Smooth muscle cell of the brain vasculature (primary cell): Measurements from ENCODE around the gene DDX10.

Source experiments
- DNase-seq: peaks from one replicate; pipeline ENCODE4 v3.0.0-alpha.2; 2012; ENCODE audit warnings: low read depth, low spot score

DDX10 gene

DNA sequence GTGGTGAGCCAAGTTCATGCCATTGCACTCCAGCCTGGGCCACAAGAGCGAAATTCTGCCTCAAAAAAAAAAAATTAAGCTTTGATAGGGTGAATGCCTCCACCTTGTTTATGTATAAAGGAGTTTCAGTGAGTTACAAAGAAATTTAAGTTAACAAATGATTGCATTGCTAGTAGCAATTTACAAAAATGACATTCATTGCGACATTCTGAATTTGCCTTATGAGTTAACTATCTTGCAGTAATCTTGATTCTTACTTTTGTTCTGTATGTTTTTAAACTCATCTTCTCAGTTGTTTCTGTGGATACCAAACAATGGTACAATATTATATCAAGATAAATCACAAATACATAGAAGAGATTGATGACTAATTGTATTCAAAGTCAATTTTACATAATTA, 207.0 kb downstream of the DDX10 start:
- no peak for DNase-seq

DNA sequence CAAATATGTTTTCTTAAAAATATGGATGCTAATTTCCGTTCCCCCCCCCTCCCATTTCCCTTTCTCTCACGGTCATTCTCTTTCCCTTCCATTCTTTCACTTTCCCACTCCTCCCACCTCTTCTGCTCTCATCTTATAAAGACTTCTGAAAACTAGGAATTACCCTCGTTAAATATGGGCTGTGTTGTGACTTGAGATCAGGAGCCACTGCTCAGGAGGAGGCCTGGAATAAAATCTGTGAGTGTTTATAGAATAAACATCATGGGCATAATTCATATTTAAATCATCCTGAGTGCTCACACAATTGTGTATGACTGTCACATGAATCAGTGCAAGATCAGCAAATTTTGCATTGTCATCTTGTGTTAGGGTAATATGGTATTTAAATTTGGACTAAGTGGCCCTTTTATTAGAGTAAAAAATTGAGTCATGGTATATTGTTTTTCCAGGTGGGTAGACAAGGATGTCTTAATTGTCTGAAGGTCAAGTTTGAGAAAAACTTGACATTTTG, 208.0 kb downstream of the DDX10 start:
- peak; percentile 75 for DNase-seq

DNA sequence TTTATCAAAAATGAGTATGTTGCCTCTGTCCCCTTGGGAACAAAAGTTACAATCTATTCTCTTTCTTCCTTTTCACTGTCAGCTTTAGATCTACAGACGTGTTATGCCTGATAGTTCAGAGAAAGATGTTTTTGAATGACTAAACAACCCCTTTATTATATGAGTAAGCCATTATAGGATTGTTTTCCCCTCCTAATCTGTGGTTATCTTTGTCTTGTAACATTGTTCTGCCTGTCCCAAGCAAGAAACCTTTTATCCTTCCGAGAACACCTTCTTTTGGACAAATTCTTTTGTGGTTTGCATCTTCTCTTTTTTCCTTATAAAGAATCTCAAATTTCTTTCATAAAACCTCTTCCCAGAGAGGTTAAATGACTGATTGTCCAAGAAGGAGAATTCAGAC, 208.4 kb downstream of the DDX10 start:
- no peak for DNase-seq

DNA sequence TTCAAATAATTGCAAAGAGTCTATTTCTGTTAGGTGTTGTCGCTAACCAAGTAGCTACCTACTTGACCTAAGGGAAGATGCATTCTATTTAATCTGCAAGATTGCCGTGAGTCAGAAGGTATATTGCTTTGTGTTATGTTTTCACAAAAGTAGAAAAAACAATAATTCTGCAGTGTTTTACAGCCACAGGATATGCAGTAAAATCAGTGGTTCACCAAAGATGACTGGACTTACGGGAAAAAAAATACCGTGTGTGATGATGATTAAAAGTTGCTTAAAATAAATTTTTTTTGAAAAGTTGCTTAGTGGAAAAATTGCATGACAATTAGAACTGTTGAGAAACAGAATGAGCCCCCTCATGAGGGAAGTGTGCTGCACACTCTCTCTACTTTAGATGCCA, 209.1 kb downstream of the DDX10 start:
- DNase-seq, result no peak

DNA sequence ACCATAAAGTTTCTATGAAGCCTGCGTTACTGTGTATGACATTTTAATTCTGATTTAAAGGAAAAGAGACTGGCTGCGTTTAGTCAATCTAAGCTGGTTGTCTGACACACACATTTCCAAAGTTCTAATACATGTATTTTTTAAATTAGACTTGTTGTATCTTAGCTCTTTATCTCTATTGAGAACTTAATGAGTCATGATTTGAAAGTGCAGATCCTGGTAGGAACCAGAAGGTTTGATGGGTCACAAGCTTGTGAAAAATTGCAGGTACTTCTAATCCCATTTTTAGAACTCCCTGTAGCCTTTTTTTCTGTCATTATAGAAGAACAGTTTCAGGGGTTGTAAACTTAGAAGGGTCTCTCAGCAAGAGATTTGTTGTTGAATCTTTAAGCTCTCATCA, 210.3 kb downstream of the DDX10 start:
- no peak for DNase-seq

DNA sequence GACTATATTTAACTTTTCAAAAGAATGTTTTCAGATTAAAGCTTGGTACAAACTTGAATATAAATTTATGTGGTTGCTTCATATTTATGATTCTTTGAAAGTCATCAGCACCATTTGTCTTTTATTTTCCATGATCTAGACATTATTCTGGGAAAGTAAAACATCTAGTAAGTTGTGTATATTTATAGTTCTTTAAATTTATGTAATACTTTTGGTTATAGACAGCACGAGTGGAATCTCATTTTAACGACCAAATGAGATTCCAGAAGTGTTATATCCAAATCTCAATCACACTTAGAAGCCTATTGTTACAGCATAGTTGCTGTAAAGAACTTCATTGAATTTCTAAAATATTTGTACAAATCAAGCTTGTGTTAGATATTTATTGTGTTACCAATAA, 212.3 kb downstream of the DDX10 start:
- no peak for DNase-seq

DNA sequence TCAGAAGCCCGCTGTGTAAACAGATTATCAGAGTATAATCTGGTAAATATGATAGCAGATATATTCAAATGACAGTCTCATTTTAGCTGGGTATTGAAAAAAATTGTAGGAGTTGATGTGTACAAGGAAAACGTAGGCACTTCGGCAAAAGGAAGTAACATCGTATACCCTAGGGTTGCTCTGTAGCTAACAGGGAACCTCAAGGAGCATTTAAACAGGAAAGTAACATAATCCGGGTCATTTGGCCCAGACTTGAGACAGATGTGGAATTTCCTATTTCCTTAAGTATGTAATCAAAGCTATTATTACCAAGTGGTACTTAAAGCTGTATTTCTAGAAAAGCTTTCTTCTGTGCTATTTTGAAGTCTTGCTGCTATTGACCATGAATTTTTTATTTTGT, 215.6 kb downstream of the DDX10 start:
- no peak for DNase-seq

DNA sequence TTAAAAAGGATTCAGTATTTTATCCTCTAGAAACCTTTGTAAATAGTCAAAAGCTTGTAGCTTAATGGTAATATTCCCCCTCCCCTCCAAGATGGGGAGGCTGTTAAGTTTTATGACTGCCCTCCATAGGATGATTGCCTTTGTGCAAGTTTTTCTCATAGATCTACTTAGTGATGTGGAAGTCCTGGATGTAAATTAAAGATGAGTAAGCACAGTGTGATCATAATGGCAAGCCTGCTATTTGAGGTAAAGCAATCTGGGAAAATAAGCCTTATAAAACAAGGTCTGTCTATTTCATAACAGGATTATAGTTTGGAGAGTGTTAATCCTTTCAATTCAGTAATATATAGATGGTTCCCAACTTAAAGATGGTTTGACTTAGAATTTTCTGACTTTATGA, 216.3 kb downstream of the DDX10 start:
- no peak for DNase-seq

DNA sequence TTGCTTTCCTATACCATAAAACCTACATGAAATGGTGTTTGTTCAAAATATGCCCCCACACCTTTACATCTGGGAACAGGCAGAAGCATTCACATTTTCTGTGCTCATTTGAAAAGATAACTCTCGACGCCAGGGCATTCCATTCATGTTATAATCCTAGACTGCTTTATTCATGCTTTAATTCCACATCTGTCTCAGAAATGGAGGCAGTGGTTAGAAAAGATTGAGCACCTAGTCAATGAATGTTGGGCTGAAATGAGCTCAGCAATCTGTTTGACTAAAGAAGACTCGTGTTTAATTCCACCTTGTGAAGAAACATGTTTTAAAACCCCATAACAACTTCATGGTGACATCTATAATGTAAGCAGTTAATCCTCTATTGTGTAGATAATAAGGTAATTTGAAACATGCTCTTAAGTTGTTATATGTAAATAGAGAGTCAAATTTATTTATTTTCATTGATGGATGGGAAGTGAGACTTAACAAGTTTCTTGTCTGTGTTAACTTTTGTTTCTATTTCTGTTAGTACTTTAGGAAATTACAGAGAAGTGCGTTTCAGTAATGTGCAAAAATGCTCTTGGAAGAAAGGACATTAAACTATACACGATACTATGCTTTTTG, 217.5 kb downstream of the DDX10 start:
- no peak for DNase-seq

DNA sequence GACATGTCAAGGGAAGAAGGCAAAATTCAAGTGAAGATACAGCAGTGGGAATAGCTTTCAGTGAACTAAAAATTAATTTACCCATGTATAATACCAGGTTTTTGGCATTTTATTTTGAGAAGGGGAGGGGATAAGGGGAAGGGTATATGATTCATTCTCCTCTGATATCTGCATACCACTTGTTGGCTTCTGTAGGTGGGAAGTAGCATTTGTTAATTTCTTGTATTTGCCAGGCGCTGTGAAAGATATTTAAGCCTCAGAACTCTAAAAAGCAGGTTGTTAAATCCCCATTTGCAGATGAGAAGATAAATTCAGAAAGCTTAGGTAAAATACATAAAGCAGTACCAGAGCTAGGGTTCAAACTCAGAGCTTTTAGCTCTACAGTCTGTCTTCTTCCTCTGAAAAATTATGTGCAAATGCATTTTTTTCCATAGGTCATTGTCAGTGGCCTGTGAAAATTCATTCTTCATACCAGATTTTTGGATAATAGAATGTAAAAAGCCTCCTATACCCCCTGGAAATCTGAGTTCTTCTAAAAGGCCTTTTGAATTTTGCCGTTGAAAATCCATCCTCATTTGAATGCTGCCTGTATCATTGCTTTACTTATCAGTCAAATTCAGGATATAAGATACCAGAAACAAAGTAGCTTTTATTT, 221.3 kb downstream of the DDX10 start:
- no peak for DNase-seq

DNA sequence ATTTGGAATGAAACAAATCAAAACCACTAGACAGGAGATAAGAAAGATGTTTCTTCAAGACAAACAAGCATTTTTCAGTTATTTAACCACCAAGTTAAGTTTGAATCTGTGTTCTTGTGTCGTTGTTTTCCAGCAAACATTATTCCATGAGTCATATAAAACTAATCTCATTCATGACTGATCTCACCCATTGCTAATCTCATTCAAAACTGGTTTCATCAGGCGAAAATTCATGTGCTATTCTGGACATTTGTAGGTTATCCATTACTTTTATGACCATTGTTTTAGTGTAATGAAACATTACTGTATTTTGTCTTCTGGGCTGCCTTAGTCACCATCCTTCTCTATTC, 221.8 kb downstream of the DDX10 start:
- DNase-seq, result no peak

DNA sequence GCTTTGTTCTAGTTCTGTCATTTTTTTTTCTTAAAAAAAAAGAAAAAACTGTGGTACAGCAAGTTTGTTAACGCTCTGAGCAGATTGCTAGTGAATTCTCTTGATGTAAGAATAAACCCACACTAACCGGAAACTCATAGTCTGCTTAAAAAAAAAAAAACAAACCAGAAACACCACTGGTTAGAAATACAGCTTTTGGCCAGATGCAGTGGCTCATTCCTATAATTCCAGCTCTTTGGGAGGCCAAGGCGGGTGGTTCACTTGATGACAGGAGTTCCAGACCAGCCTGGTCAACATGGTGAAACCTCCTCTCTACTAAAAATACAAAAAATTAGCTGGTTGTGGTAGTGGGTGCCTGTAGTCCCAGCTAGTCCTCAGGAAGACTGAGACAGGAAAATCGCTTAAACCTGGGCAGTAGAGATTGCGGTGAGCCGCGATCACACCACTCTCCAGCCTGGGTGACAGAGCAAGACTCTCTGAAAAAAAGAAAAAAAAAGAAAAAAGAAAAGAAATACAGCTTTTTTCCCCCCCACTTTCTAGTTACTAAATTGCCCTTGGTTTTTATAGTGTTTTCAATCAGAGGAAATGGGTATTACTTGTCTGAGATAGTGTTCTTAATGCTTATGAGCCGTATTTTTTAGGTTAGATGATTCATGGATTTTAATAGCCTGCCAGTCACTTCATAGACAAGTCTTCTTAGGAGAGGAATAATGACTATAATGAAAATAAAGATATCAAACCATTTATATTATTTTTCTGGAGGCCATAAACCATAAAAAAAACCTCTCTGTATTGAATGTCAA, 222.8 kb downstream of the DDX10 start:
- no peak for DNase-seq

DNA sequence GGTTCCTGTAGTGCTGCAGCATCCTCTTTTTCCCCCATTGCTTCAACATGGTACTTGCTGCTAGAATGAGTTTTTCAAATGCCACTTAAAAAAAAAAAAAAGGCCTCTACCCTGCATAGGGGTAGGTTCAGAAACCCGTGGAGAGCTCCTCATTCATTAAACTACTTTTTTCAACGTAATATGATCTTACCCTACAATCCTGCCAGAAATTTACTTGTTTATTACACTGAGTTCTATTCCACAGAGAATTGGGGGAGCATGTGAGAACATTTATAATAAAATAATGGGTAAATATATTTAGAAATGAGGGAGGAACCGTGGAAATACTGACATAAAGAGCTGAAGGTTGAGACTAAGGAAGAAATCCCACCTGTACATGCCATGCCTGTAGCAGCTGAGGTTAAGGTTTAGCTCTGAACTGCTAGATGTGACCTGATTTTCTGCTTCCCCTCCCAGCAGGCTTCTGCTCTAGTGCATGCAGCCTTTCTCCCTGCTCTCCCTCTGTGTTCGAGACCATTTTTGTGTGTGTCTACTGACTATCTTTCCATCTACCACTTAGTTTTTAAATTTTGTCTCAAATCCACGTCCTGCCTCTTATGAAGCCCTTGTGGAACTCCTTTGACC, 225.7 kb downstream of the DDX10 start:
- no peak for DNase-seq

DNA sequence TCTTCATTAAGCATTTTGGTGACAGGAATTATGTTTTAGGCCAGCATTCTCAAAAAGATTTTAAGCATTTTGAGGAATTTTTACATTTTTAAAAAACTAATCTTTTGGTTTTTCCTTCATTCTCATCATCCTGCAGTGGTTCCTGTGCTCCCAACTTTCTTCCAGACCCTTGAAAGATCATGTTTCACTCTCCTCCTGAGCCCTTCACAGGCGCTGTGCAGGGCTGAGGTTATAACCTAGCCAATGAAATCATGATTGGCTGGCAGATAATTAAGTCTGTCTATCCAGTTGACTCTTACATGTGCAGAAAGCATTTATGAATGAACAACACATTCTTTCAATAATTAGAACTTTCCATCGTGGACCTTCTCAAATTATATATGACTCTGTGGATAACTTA, 226.3 kb downstream of the DDX10 start:
- no peak for DNase-seq

DNA sequence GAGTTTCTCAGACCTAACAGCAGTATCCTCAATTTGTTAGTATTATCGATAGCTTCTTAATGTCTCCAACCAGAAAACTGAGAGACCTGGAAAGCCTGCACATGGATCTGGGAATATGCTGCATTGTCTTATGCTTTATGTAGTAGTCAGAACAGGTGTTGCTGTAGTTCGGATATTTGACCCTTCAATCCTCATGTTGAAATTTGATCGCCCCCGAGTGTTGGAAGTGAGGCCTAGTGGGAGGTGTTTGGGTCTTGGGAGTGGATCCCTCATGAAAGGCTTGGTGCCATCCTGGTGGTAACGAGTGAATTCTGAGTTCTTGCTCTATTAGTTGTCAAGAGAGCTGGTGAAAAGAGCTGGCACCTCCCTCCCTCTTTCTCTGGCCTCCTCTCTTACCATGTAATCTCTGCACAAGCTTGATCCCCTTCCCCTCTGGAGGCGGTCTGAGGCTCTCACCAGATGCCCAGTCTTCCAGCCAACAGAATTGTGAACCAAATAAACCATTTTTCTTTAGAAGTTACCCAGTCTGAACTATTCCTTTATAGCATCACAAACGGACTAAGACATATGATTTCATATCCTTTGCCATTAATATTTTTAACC, 227.1 kb downstream of the DDX10 start:
- no peak for DNase-seq

DNA sequence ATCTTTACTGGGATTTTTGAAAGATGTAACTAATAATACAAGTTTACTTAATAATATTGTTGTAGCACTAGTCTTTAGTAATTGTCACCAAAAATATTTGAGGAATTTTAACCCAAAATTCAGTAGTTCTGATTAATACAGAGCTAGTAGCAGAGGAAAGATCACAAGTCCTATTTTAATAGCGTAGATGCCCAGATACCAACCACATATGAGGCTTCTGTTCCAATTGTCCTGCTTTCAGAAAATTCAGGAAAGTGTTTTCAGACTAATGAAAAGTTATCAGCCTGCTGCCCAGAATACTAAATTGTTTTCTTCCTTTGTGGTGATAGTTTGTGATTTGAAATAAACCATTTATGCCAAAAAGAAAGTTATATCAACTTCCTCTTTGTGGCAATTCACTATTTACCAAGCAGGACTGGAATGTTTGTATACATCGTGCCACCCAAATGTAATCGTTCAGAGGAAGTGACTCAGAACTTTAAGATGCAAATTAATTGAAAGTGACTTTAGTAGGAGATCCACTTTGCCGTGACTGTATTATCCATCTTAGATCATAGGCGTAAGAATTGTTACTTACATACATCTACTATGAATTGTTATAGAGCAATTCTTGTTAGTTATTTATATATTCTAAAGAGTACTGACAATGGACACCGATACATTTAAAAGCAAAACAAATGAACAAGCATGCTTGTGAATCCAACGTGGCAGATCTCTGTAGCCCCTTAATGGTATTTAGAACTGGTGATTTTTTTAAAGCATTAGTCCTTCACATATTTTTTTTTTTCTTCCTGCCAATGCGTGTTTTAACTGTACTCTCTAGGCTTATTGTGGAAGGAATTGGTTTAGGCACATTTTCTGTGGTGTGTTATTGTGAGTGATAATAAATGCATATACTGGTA, 231.0 kb downstream of the DDX10 start:
- no peak for DNase-seq

DNA sequence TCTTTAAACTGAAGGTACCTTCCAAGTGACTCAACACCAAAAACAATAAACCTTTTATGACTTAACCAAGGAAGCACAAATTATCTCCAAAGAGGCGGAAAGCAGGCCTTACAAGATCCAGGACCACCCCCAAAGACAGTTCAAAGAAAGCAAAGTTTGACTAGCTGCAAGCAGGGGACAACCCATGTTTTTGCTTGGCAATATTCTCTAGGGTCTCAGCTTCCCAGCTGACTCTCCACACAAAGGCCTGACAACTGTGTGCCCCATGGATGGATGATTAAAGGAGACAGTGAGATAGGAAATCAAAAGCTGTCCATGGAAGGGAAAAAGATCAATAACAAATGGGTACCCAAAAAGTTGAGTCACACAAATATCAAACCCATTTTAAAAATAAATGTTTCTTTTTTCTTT, 232.2 kb downstream of the DDX10 start:
- no peak for DNase-seq

DNA sequence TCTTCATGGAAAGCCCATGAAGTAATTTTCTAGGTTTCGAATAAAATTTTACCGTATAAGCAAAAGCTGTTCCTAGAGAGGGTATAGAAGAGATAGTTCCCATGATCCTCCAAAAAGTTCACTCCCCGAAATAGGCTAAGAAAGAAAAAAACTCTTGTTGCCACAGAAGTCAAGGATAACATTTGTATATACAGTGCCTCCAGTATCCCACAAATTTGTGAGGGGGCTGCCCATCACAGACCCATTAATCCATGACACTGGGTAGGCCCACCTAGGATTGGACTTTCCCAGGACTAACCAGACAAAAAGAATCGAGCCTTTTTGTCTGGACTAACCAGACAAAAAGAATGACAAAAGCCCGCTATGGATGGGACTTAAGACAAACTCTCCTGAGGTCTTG, 233.0 kb downstream of the DDX10 start:
- no peak for DNase-seq

DNA sequence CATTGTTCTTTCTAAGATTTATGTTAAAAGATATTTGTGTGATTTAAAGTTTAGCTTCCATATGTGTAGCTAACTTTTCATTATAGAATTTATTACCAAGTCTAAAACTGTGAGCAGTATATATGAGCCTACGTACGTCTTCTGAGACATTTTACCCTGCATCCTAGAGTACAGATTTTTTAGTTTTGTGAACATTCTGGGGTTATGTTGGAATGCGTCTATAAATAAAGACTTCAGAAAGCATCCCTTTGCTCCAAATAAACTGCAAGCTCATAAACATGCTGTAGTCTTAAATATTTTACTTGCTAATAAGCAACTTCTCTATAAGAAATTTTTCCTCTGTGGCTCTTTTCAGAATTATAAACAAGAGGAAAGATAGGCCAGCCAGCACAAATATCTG, 236.5 kb downstream of the DDX10 start:
- DNase-seq, result no peak

DNA sequence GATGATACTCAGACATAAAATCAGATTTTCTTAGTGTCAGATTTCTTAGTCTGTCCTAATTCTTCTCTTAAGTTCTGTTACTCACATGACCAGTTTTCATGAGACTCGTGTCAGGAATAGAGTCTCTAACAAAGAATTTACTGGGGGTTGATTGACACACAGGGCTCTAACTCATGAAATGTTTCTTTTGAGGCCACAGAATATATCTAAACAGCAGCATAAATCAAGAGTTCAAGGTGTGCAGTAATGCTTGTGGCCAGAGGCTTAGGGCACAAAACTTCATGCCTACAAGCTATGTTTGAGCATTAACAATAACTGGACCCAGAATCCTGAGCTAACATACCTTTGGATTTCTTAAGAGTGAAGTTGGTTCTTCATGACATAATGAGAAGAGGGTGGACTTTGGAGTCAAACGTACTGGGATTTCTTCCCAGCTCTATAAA, 237.2 kb downstream of the DDX10 start:
- no peak for DNase-seq

DNA sequence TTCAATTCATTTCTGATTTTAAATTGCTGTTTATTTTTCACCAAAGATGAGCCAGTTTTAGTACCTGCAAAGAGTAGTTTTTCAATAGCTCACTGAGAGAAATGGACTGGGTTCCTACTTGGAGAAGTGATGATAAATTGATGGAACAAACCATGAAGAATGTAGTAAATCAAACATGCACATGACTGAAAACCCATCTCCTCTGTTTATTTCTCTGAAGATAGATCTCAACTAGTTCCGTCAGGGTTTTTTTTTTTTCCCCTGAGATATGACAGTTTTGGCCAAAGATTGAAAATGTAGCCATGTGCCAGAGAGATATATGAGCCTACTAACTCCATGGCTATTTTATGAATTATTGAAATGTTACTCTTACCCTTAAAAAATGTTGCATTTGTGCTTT, 239.6 kb downstream of the DDX10 start:
- no peak for DNase-seq
